A673 (cell line): Measurements from ENCODE around the gene C2orf81.

Experiments used
- EZH2 ChIP-seq: fragments of 200-600 bp; sonication (generic); IDR thresholded peaks from 2 replicates; pipeline ENCODE4 v1.6.1; 2017; ENCODE audit warnings: borderline replicate concordance, low read depth, mild to moderate bottlenecking, mixed read lengths, antibody characterized with exemption, low read length; ENCODE audit not compliant: poor library complexity, severe bottlenecking
- TF ChIP-seq, protein P1 (sequence below): fragments of 300-800, 200-600 bp; sonication (generic); conservative IDR thresholded peaks from 2 replicates; pipeline ENCODE4 v1.5.1; 2017; ENCODE audit warnings: low read depth, mild to moderate bottlenecking, antibody characterized with exemption, low read length, moderate library complexity, mixed read lengths

DNA sequence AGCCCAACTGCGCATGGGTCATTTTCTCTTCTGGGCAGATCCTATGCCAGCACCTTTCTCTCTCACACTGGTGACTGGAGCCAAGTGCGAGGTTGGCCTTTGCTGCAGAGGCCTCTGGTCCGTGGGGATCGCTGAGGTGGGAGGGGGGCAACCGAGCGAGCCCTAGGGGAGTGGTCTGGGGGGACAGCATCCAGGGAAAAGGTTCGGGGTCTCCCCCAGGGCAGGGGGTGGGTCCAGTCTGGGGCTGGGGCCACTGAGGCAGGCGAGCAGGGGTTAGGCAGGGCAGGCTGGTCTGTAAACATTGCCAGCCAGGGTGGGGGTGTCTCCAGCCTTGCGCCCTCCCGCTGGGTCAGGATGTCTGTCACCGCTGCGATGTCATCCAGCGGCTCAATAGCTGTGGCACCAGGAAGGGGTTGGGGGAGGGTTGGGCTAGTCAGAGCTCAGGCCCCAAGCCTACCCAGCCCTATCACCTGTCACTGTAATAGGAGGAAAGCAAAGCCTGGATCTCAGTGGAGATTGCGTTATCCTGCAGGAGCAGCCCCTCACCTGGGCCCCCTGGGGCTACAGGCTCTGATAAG, 4.9 kb upstream of the C2orf81 start:
- TF ChIP-seq, protein P1, sequence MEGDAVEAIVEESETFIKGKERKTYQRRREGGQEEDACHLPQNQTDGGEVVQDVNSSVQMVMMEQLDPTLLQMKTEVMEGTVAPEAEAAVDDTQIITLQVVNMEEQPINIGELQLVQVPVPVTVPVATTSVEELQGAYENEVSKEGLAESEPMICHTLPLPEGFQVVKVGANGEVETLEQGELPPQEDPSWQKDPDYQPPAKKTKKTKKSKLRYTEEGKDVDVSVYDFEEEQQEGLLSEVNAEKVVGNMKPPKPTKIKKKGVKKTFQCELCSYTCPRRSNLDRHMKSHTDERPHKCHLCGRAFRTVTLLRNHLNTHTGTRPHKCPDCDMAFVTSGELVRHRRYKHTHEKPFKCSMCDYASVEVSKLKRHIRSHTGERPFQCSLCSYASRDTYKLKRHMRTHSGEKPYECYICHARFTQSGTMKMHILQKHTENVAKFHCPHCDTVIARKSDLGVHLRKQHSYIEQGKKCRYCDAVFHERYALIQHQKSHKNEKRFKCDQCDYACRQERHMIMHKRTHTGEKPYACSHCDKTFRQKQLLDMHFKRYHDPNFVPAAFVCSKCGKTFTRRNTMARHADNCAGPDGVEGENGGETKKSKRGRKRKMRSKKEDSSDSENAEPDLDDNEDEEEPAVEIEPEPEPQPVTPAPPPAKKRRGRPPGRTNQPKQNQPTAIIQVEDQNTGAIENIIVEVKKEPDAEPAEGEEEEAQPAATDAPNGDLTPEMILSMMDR = no peak
- TF ChIP-seq EZH2 = no peak
